SK-MEL-5 (cell line): Measurements from ENCODE around the gene CELF2. TPM values are rescaled to one million over a fixed set of nuclear protein-coding genes. Genes with fewer than 3 reads are reported as not detected.

Experiments used
- DNase-seq: peaks from one replicate; pipeline ENCODE4 v3.0.0-alpha.2; 2016; ENCODE audit warnings: low read depth, low spot score
- in situ Hi-C: cut with HindIII; loops from 2 replicates; pipeline ENCODE4 v1.10.0; 2016; ENCODE audit warnings: low sequenced_read_pairs, high pct_unique_total_duplicates, low pct_unique_long_range_greater_than_20kb
- total RNA-seq: library from RNA; depleted of rRNA; stranded (reverse); fragments of >200 nt; shearing (Covaris generic); gene quantifications from 2 replicates; pipeline ENCODE4 v1.2.3, GENCODE V29; 2014

Gene CELF2
- total RNA-seq, 1 experiment from 2014 or later = 8.1 TPM

GRCh38 chr10:11307937-11308336 lies 290.3 kb downstream of the CELF2 start:
- in situ Hi-C loops = no loop called here

GRCh38 chr10:11311027-11311426 lies 293.4 kb downstream of the CELF2 start:
- no peak for DNase-seq
- in situ Hi-C loops = no loop called here

More at GRCh38 chr10:11307937-11308336, 290.3 kb downstream of the CELF2 start:
- DNase-seq = no peak

GRCh38 chr10:11313463-11313862 lies 295.8 kb downstream of the CELF2 start:
- in situ Hi-C loops = no loop called here
- DNase-seq = no peak

GRCh38 chr10:11317936-11318670 lies 300.4 kb downstream of the CELF2 start:
- in situ Hi-C loops = no loop called here
- no peak for DNase-seq

- no peak for DNase-seq
- in situ Hi-C loops = no loop called here
These were observed 301.3 kb downstream of the CELF2 start for GRCh38 chr10:11318826-11319598.

GRCh38 chr10:11319990-11320602 lies 302.4 kb downstream of the CELF2 start:
- in situ Hi-C loops = no loop called here
- no peak for DNase-seq

GRCh38 chr10:11320809-11321520 lies 303.3 kb downstream of the CELF2 start:
- DNase-seq = no peak
- in situ Hi-C loops = no loop called here

- in situ Hi-C loops = no loop called here
- no peak for DNase-seq
These were observed 305.0 kb downstream of the CELF2 start for GRCh38 chr10:11322698-11323097.

- in situ Hi-C loops = no loop called here
- DNase-seq = no peak
These were observed 307.2 kb downstream of the CELF2 start for GRCh38 chr10:11324761-11325321.

- in situ Hi-C loops = no loop called here
- DNase-seq = no peak
These were observed 308.1 kb downstream of the CELF2 start for GRCh38 chr10:11325817-11326216.

- DNase-seq = no peak
- in situ Hi-C loops = no loop called here
These were observed 308.6 kb downstream of the CELF2 start for GRCh38 chr10:11326241-11326640.

GRCh38 chr10:11326913-11327616 lies 309.4 kb downstream of the CELF2 start:
- in situ Hi-C loops = no loop called here

GRCh38 chr10:11328264-11329061 lies 310.8 kb downstream of the CELF2 start:
- in situ Hi-C loops = no loop called here
- DNase-seq = no peak

More at GRCh38 chr10:11326913-11327616, 309.4 kb downstream of the CELF2 start:
- no peak for DNase-seq

- DNase-seq = no peak
- in situ Hi-C loops = no loop called here
These were observed 311.5 kb downstream of the CELF2 start for GRCh38 chr10:11329062-11329673.

- in situ Hi-C loops = no loop called here
- DNase-seq = peak; percentile 4
These were observed 312.8 kb downstream of the CELF2 start for GRCh38 chr10:11330383-11331045.
